NCI-H128 (cell line): ENCODE data around the gene CIITA.
"Not testable (repeated sequence)": the region's sequence is repeated elsewhere in the genome, so short reads cannot be mapped to it uniquely, and the experiment has no call there.

ENCODE experiments used
- DNase-seq: peaks from one replicate; lab custom pipeline; 2025; ENCODE audit not compliant: unreplicated experiment; lab: John Stamatoyannopoulos, UW

Gene CIITA

GRCh38 chr16:10935226-10935915 lies 58.4 kb downstream of the CIITA start:
- DNase-seq = no peak

- no peak for DNase-seq
Measured at GRCh38 chr16:10936272-10936984, 59.4 kb downstream of the CIITA start.

GRCh38 chr16:10937068-10937859 lies 60.3 kb downstream of the CIITA start:
- DNase-seq = no peak

- no peak for DNase-seq
Measured at GRCh38 chr16:10938321-10938720, 61.3 kb downstream of the CIITA start.

GRCh38 chr16:10938796-10939648 lies 62.0 kb downstream of the CIITA start:
- no peak for DNase-seq

GRCh38 chr16:10939649-10940234 lies 62.7 kb downstream of the CIITA start:
- DNase-seq = no peak

GRCh38 chr16:10940501-10941079 lies 63.6 kb downstream of the CIITA start:
- DNase-seq = no peak

- DNase-seq = no peak
Measured at GRCh38 chr16:10941127-10941933, 64.3 kb downstream of the CIITA start.

GRCh38 chr16:10941935-10942351 lies 64.9 kb downstream of the CIITA start:
- DNase-seq = not testable (repeated sequence)

GRCh38 chr16:10942352-10943063 lies 65.5 kb downstream of the CIITA start, which contains the start of gene DEXI:
Gene DEXI, minus strand, starts transcription at chr16:10942468. Its CDS starts 463 bp downstream, at chr16:10942005.
- peak; percentile 75 for DNase-seq

- DNase-seq = no peak
Measured at GRCh38 chr16:10943064-10943353, 66.0 kb downstream of the CIITA start.

- DNase-seq = peak; percentile 84
Measured at GRCh38 chr16:10944249-10945064, 67.5 kb downstream of the CIITA start, which contains the start of gene CLEC16A. Gene CLEC16A, plus strand, starts transcription at chr16:10944564. Its CDS starts 154 bp downstream, at chr16:10944718.

GRCh38 chr16:10945065-10945787 lies 68.2 kb downstream of the CIITA start:
- no peak for DNase-seq

GRCh38 chr16:10946308-10946707 lies 69.3 kb downstream of the CIITA start:
- DNase-seq = no peak

GRCh38 chr16:10947211-10947787 lies 70.3 kb downstream of the CIITA start:
- DNase-seq = no peak

GRCh38 chr16:10949424-10949970 lies 72.5 kb downstream of the CIITA start:
- DNase-seq = no peak
